PFSK-1 (cell line): ENCODE results near the gene ALG5.

Source experiments
- FOXP2 ChIP-seq: optimal IDR thresholded peaks from 2 replicates; pipeline ENCODE3; 2011; ENCODE audit warnings: borderline replicate concordance, control low read depth, inconsistent platforms; ENCODE audit not compliant: insufficient read depth; ENCODE audit errors: extremely low read length, extremely low read depth
- POLR2AphosphoS5 ChIP-seq: IDR thresholded peaks from 2 replicates; pipeline ENCODE4 v1.6.1; 2012; ENCODE audit warnings: low read depth, mild to moderate bottlenecking, control low read depth, low read length, moderate library complexity
- REST ChIP-seq, 2 experiments: IDR thresholded peaks; 2 replicates each; pipeline versions ENCODE4 v1.6.1 to v1.8.0; 2011 to 2012; ENCODE audit warnings: low read depth in 2 of 2, low read length in 2 of 2, control low read depth in 1 of 2, inconsistent platforms in 1 of 2, mild to moderate bottlenecking in 1 of 2, moderate library complexity in 1 of 2; ENCODE audit not compliant: insufficient read depth in 1 of 2
- SIN3A ChIP-seq: IDR thresholded peaks from 2 replicates; pipeline ENCODE4 v1.6.1; 2012; ENCODE audit warnings: mild to moderate bottlenecking, low read length, moderate library complexity, borderline replicate concordance; ENCODE audit not compliant: insufficient read depth
- TAF1 ChIP-seq: IDR thresholded peaks from 2 replicates; pipeline ENCODE4 v1.6.1; 2012; ENCODE audit warnings: low read length, control low read depth, borderline replicate concordance; ENCODE audit not compliant: insufficient read depth

GRCh38 chr13:36912369-36912768 is 86.8 kb downstream of the ALG5 start:
- TF ChIP-seq SIN3A (no peak), POLR2AphosphoS5 (no peak), TAF1 (no peak), REST (IDR thresholded peaks at IDR 0.05; ENCODE audit: insufficient read depth in 1 of 2, low read depth in 2 of 2, low read length in 2 of 2) (no peak), FOXP2 (no peak)
